Effector memory CD8-positive, alpha-beta T cell (primary cell): Measurements from ENCODE around the gene MLLT6.

Experiments used
- ATAC-seq: fragments of 150-1000 bp; cut with Tn5 transposase; replicated peaks from 2 replicates; pipeline ENCODE4 v1.10.0; 2021; ENCODE audit warnings: mild to moderate bottlenecking, moderate library complexity
- DNase-seq, 3 experiments: peaks; one replicate each; pipeline ENCODE4 v3.0.0; 2021
- H3K27ac Mint-ChIP-seq, 2 donors: one replicate each; pipeline ENCODE4 v1.8.0; 2022; ENCODE audit warnings: mild to moderate bottlenecking in 2 of 2, mixed read lengths in 2 of 2, moderate library complexity in 2 of 2
- H3K27me3 Mint-ChIP-seq, 2 donors: one replicate each; pipeline ENCODE4 v1.8.0; 2022; ENCODE audit warnings: mixed read lengths in 2 of 2
- H3K36me3 Mint-ChIP-seq: one replicate; pipeline ENCODE4 v1.8.0; 2022; ENCODE audit warnings: mild to moderate bottlenecking, moderate library complexity, mixed read lengths; ENCODE audit not compliant: insufficient read depth
- H3K4me1 Mint-ChIP-seq, 2 donors: one replicate each; pipeline ENCODE4 v1.8.0; 2022; ENCODE audit warnings: low read depth in 2 of 2, mixed read lengths in 2 of 2
- H3K4me3 Mint-ChIP-seq, 2 donors: one replicate each; pipeline ENCODE4 v1.8.0; 2022; ENCODE audit warnings: mild to moderate bottlenecking in 2 of 2, mixed read lengths in 2 of 2, moderate library complexity in 2 of 2
- H3K9me3 Mint-ChIP-seq, 2 donors: one replicate each; pipeline ENCODE4 v1.8.0; 2022; ENCODE audit warnings: mixed read lengths in 2 of 2
- total RNA-seq, 9 experiments: gene quantifications; one replicate each; lab custom pipeline; 2026; lab: John Stamatoyannopoulos, UW

MLLT6 gene
- 539 to 844 (median 636) reads per million in 9 experiments for total RNA-seq

- Mint-ChIP-seq H3K9me3 (no peaks in the 10 kb centered on the region), H3K4me3 (peak within 1 kb of the TSS; percentile 97 to 99), H3K27me3 (no peaks in the 10 kb centered on the region), H3K36me3 (peaks cover 68% of the 10 kb centered on the region), H3K4me1 (peaks cover 43 to 63% of the 10 kb centered on the region in 2 donors), H3K27ac (peak within 1 kb of the TSS; percentile 97 to 99)
- ATAC-seq (peak; percentile 48), DNase-seq (peak; percentile 75 to 81 (median 77))
These were observed at the start of gene MLLT6 for GRCh38 chr17:38704606-38705522. TSS of gene MLLT6 (plus strand) at chr17:38705273. CDS start at chr17:38705633, 360 bp downstream.

- no peaks in the 10 kb centered on the region for H3K9me3 Mint-ChIP-seq
These were observed 47.9 kb upstream of the MLLT6 start for GRCh38 chr17:38656959-38657823.

GRCh38 chr17:38657824-38658740, 47.0 kb upstream of the MLLT6 start:
- peaks cover 0 to 8% of the 10 kb centered on the region in 2 donors for H3K4me1 Mint-ChIP-seq
- peak overlapping the region in 1 of 2 donors; percentile 68 for H3K27ac Mint-ChIP-seq
- no peaks in the 10 kb centered on the region for H3K9me3 Mint-ChIP-seq
- no peak for DNase-seq
- no peak for ATAC-seq
- H3K36me3 Mint-ChIP-seq, result peaks cover 4% of the 10 kb centered on the region
- H3K27me3 Mint-ChIP-seq, result peaks cover 48 to 83% of the 10 kb centered on the region in 2 donors
- H3K4me3 Mint-ChIP-seq, result peak overlapping the region in 1 of 2 donors; percentile 32

More at GRCh38 chr17:38656959-38657823, 47.9 kb upstream of the MLLT6 start:
- Mint-ChIP-seq H3K4me3 (peak overlapping the region in 1 of 2 donors; percentile 32), H3K36me3 (peaks cover 4% of the 10 kb centered on the region), H3K27ac (peak overlapping the region in 1 of 2 donors; percentile 68), H3K4me1 (peaks cover 0 to 8% of the 10 kb centered on the region in 2 donors), H3K27me3 (peaks cover 49 to 75% of the 10 kb centered on the region in 2 donors)
- no peak for DNase-seq
- ATAC-seq, result peak; percentile 59

- ATAC-seq, result no peak
- Mint-ChIP-seq H3K27me3 (peaks cover 43 to 83% of the 10 kb centered on the region in 2 donors), H3K9me3 (no peaks in the 10 kb centered on the region), H3K36me3 (peaks cover 4% of the 10 kb centered on the region), H3K27ac (no peak overlapping the region), H3K4me3 (no peak overlapping the region), H3K4me1 (peaks cover 0 to 8% of the 10 kb centered on the region in 2 donors)
- DNase-seq, result no peak
These were observed 46.2 kb upstream of the MLLT6 start for GRCh38 chr17:38658741-38659345.

DNA sequence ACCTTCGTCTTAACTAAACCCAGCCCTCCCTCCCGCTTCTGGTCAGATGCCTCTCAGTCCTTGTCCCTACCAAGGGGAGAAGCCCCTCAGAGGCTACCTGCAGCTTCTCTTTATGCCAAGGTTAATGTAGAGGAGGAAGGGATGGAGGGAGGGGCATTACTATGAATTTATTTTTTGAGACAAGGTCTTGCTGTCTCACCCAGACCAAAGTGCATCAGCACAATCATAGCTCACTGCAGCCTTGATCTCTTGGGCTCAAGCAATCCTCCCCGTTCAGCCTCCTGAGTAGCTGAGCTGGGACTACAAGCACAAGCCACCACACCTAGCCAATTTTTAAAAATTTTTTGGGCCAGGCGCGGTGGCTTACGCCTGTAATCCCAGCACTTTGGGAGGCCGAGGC, 45.7 kb upstream of the MLLT6 start:
- no peak overlapping the region for H3K4me3 Mint-ChIP-seq
- peaks cover 43 to 83% of the 10 kb centered on the region in 2 donors for H3K27me3 Mint-ChIP-seq
- H3K9me3 Mint-ChIP-seq, result no peaks in the 10 kb centered on the region
- H3K36me3 Mint-ChIP-seq, result peaks cover 4% of the 10 kb centered on the region
- H3K27ac Mint-ChIP-seq, result no peak overlapping the region
- ATAC-seq (no peak), DNase-seq (no peak)
- peaks cover 0 to 8% of the 10 kb centered on the region in 2 donors for H3K4me1 Mint-ChIP-seq

GRCh38 chr17:38660097-38661025, 44.7 kb upstream of the MLLT6 start:
- DNase-seq, result no peak
- H3K4me3 Mint-ChIP-seq, result no peak overlapping the region

GRCh38 chr17:38663125-38663751, 41.8 kb upstream of the MLLT6 start:
- ATAC-seq, result peak; percentile 63

More at GRCh38 chr17:38660097-38661025, 44.7 kb upstream of the MLLT6 start:
- no peaks in the 10 kb centered on the region for H3K9me3 Mint-ChIP-seq
- H3K36me3 Mint-ChIP-seq, result peaks cover 4% of the 10 kb centered on the region
- peaks cover 42 to 83% of the 10 kb centered on the region in 2 donors for H3K27me3 Mint-ChIP-seq
- H3K4me1 Mint-ChIP-seq, result peaks cover 0 to 8% of the 10 kb centered on the region in 2 donors
- no peak overlapping the region for H3K27ac Mint-ChIP-seq
- no peak for ATAC-seq

GRCh38 chr17:38663964-38664644, 41.0 kb upstream of the MLLT6 start:
- no peaks in the 10 kb centered on the region for H3K9me3 Mint-ChIP-seq
- H3K27me3 Mint-ChIP-seq, result peaks cover 40 to 73% of the 10 kb centered on the region in 2 donors
- no peak overlapping the region for H3K27ac Mint-ChIP-seq
- peaks cover 0 to 7% of the 10 kb centered on the region in 2 donors for H3K4me1 Mint-ChIP-seq
- H3K36me3 Mint-ChIP-seq, result no peaks in the 10 kb centered on the region
- DNase-seq (no peak), ATAC-seq (no peak)
- no peak overlapping the region for H3K4me3 Mint-ChIP-seq

More at GRCh38 chr17:38663125-38663751, 41.8 kb upstream of the MLLT6 start:
- DNase-seq, result no peak
- H3K4me3 Mint-ChIP-seq, result no peak overlapping the region
- no peaks in the 10 kb centered on the region for H3K36me3 Mint-ChIP-seq
- no peaks in the 10 kb centered on the region for H3K9me3 Mint-ChIP-seq
- peaks cover 0 to 13% of the 10 kb centered on the region in 2 donors for H3K4me1 Mint-ChIP-seq
- H3K27ac Mint-ChIP-seq, result no peak overlapping the region
- H3K27me3 Mint-ChIP-seq, result peaks cover 35 to 73% of the 10 kb centered on the region in 2 donors

DNA sequence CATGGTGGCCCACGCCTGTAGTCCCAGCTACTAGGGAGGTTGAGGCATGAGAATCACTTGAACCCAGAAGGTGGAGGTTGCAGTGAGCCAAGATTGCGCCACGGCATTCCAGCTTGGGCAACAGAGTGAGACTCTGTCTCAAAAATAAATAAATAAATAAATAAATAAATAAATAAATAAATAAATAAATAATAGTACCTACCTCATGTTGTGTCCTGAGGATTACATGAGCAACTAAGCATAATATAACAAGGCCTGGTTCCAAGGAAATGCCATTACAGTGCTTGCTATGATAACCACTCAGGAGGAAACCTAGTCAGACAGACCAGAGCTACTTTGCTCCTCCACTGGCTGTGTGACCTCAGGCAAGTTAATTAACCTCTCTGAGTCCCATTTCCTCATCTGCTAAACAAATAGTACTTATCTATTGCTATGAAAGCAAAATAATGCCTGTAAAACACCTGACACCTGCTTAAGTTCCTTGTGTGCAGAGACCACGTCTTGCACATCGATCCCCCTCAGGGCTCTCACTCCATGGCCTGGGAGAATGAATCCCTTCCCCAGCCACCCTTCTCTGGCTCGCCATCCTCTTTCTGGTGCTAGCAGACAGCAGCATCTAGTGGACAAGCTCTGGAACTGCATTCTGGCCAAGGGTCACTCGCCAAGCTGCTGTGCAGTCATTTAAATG, 37.8 kb upstream of the MLLT6 start:
- ATAC-seq (peak; percentile 78), DNase-seq (peak; percentile 42 to 52 (median 46))
- no peaks in the 10 kb centered on the region for H3K9me3 Mint-ChIP-seq
- no peak overlapping the region for H3K27ac Mint-ChIP-seq
- H3K4me1 Mint-ChIP-seq, result peaks cover 0 to 7% of the 10 kb centered on the region in 2 donors
- H3K27me3 Mint-ChIP-seq, result peaks cover 53 to 85% of the 10 kb centered on the region in 2 donors
- no peaks in the 10 kb centered on the region for H3K36me3 Mint-ChIP-seq
- H3K4me3 Mint-ChIP-seq, result no peak overlapping the region

GRCh38 chr17:38667787-38668122, 37.3 kb upstream of the MLLT6 start:
- H3K36me3 Mint-ChIP-seq, result no peaks in the 10 kb centered on the region
- ATAC-seq, result no peak
- H3K4me1 Mint-ChIP-seq, result peaks cover 0 to 7% of the 10 kb centered on the region in 2 donors
- H3K27ac Mint-ChIP-seq, result no peak overlapping the region
- H3K9me3 Mint-ChIP-seq, result no peaks in the 10 kb centered on the region
- no peak for DNase-seq
- peaks cover 57 to 85% of the 10 kb centered on the region in 2 donors for H3K27me3 Mint-ChIP-seq
- H3K4me3 Mint-ChIP-seq, result no peak overlapping the region
